Type B pancreatic cell (in vitro differentiated cells): ENCODE measurements around the gene TOR4A. TPM values are rescaled to one million over a fixed set of nuclear protein-coding genes. Genes with fewer than 3 reads are reported as not detected.

Experiments used
- DNase-seq: peaks from one replicate; pipeline ENCODE4 v3.0.0; 2021; ENCODE audit warnings: mixed read lengths; ENCODE audit not compliant: unreplicated experiment; ENCODE audit errors: extremely low spot score
- H3K27ac Mint-ChIP-seq: 2 replicates; pipeline ENCODE4 v1.8.0; 2021; ENCODE audit warnings: mild to moderate bottlenecking, mixed read lengths
- H3K27me3 Mint-ChIP-seq: 2 replicates; pipeline ENCODE4 v1.8.0; 2021; ENCODE audit warnings: mixed read lengths
- H3K36me3 Mint-ChIP-seq: 2 replicates; pipeline ENCODE4 v1.8.0; 2021; ENCODE audit warnings: mixed read lengths
- H3K4me1 Mint-ChIP-seq: one replicate; pipeline ENCODE4 v1.8.0; 2021; ENCODE audit warnings: mixed read lengths; ENCODE audit not compliant: unreplicated experiment
- H3K4me3 Mint-ChIP-seq: 2 replicates; pipeline ENCODE4 v1.8.0; 2021; ENCODE audit warnings: mild to moderate bottlenecking, mixed read lengths
- H3K9me3 Mint-ChIP-seq: 2 replicates; pipeline ENCODE4 v1.8.0; 2021; ENCODE audit warnings: mixed read lengths
- total RNA-seq: library from RNA; stranded (reverse); gene quantifications from 2 replicates; pipeline ENCODE4 v1.2.1, GENCODE V29; 2021; ENCODE audit warnings: low replicate concordance
- TF ChIP-seq, protein P1 (sequence below): fragments of 200-600 bp; sonication (generic); conservative IDR thresholded peaks from 2 replicates; pipeline ENCODE4 v1.5.0; 2021; ENCODE audit warnings: antibody characterized with exemption, mild to moderate bottlenecking

TOR4A gene
- total RNA-seq, 1 donor from 2014 or later: 4.5 TPM

DNA sequence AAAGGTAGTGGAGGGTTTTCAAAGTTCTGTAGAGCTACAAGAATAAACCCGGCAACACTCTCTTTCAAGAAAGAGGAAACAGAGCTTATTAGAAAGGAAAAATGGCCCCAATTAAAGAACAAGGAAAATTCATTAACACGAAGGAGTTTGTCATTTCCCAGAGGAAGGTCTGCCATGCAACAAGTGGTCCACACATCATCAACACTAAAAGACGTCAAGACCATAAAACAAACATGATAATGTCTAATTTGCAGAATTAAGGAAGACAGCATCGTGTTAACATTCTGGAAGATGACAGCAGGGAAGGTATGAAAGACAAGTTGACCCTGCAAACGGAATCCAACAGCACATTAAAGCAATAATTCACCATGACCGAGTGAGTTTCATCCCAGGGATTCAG lies 53.2 kb downstream of the TOR4A start:
- H3K9me3 Mint-ChIP-seq: peaks cover under 1% of the 10 kb centered on the region
- no peak overlapping the region for H3K4me3 Mint-ChIP-seq
- DNase-seq: no peak
- no peak overlapping the region for H3K27ac Mint-ChIP-seq
- TF ChIP-seq, protein P1, sequence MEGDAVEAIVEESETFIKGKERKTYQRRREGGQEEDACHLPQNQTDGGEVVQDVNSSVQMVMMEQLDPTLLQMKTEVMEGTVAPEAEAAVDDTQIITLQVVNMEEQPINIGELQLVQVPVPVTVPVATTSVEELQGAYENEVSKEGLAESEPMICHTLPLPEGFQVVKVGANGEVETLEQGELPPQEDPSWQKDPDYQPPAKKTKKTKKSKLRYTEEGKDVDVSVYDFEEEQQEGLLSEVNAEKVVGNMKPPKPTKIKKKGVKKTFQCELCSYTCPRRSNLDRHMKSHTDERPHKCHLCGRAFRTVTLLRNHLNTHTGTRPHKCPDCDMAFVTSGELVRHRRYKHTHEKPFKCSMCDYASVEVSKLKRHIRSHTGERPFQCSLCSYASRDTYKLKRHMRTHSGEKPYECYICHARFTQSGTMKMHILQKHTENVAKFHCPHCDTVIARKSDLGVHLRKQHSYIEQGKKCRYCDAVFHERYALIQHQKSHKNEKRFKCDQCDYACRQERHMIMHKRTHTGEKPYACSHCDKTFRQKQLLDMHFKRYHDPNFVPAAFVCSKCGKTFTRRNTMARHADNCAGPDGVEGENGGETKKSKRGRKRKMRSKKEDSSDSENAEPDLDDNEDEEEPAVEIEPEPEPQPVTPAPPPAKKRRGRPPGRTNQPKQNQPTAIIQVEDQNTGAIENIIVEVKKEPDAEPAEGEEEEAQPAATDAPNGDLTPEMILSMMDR: no peak
- peaks cover under 1% of the 10 kb centered on the region for H3K36me3 Mint-ChIP-seq
- peaks cover 4% of the 10 kb centered on the region for H3K27me3 Mint-ChIP-seq
- H3K4me1 Mint-ChIP-seq: no peaks in the 10 kb centered on the region

GRCh38 chr9:137331929-137332328 lies 54.4 kb downstream of the TOR4A start:
- H3K36me3 Mint-ChIP-seq: peaks cover 8% of the 10 kb centered on the region
- H3K9me3 Mint-ChIP-seq: peaks cover 4% of the 10 kb centered on the region
- DNase-seq: no peak
- peaks cover 4% of the 10 kb centered on the region for H3K27me3 Mint-ChIP-seq
- no peaks in the 10 kb centered on the region for H3K4me1 Mint-ChIP-seq
- TF ChIP-seq, protein P1: no peak
- no peak overlapping the region for H3K27ac Mint-ChIP-seq
- H3K4me3 Mint-ChIP-seq: no peak overlapping the region

Other genes starting within 250 kb of the TOR4A start
- gene ABCA2, start 249.5 kb upstream of the TOR4A start, total RNA-seq: 44.7 and 47.7 TPM in 2 replicates
- not detected in 2 replicates for gene FUT7, start 245.6 kb upstream of the TOR4A start, total RNA-seq
- gene NPDC1, start 231.5 kb upstream of the TOR4A start, total RNA-seq: 68.0 and 70.3 TPM in 2 replicates
- gene ENTPD2, start 223.7 kb upstream of the TOR4A start, total RNA-seq: 3.3 and 6.4 TPM in 2 replicates
- gene SAPCD2, start 207.2 kb upstream of the TOR4A start, total RNA-seq: 19.1 and 21.9 TPM in 2 replicates
- gene UAP1L1, start 200.2 kb upstream of the TOR4A start, total RNA-seq: 3.4 and 5.4 TPM in 2 replicates
- 50.3 and 58.9 TPM in 2 replicates for gene MAN1B1, start 190.7 kb upstream of the TOR4A start, total RNA-seq
- gene DPP7, start 163.0 kb upstream of the TOR4A start, total RNA-seq: 86.5 and 86.7 TPM in 2 replicates
- 0.29 and 0.94 TPM in 2 replicates for gene GRIN1, start 138.6 kb upstream of the TOR4A start, total RNA-seq
- 0.77 and 1.4 TPM in 2 replicates for gene LRRC26, start 107.7 kb upstream of the TOR4A start, total RNA-seq
- gene TMEM210, start 105.7 kb upstream of the TOR4A start, total RNA-seq: not detected in 2 replicates
- 63.5 and 65.0 TPM in 2 replicates for gene ANAPC2, start 89.2 kb upstream of the TOR4A start, total RNA-seq
- 64.9 and 74.8 TPM in 2 replicates for gene SSNA1, start 89.0 kb upstream of the TOR4A start, total RNA-seq
- gene TPRN, start 77.0 kb upstream of the TOR4A start, total RNA-seq: 24.1 and 28.4 TPM in 2 replicates
- 42.3 and 46.3 TPM in 2 replicates for gene TMEM203, start 72.1 kb upstream of the TOR4A start, total RNA-seq
- 18.9 and 28.0 TPM in 2 replicates for gene NDOR1, start 72.0 kb upstream of the TOR4A start, total RNA-seq
- 12.1 and 15.7 TPM in 2 replicates for gene RNF208, start 55.5 kb upstream of the TOR4A start, total RNA-seq
- 0.86 and 1.5 TPM in 2 replicates for gene CYSRT1, start 52.6 kb upstream of the TOR4A start, total RNA-seq
- gene RNF224, start 50.2 kb upstream of the TOR4A start, total RNA-seq: 0.36 and 0.48 TPM in 2 replicates
- gene SLC34A3, start 46.8 kb upstream of the TOR4A start, total RNA-seq: 0.41 and 0.81 TPM in 2 replicates
- gene TUBB4B, start 36.4 kb upstream of the TOR4A start, total RNA-seq: 326 and 349 TPM in 2 replicates
- 0.31 TPM in 1 of 2 replicates, not detected in the other for gene STPG3, start 26.4 kb upstream of the TOR4A start, total RNA-seq
- gene NELFB, start 22.4 kb upstream of the TOR4A start, total RNA-seq: 52.4 and 61.9 TPM in 2 replicates
- gene NRARP, start 24.5 kb downstream of the TOR4A start, total RNA-seq: 17.9 and 21.7 TPM in 2 replicates
- 15.5 and 19.5 TPM in 2 replicates for gene EXD3, start 145.4 kb downstream of the TOR4A start, total RNA-seq
- gene NOXA1, start 145.7 kb downstream of the TOR4A start, total RNA-seq: 6.4 and 14.3 TPM in 2 replicates
- 2.1 and 3.5 TPM in 2 replicates for gene ENTPD8, start 163.6 kb downstream of the TOR4A start, total RNA-seq
- gene NSMF, start 181.6 kb downstream of the TOR4A start, total RNA-seq: 51.2 and 67.8 TPM in 2 replicates